HepG2 (cell line): ENCODE measurements around the gene PRDM10. TPM values are rescaled to one million over a fixed set of nuclear protein-coding genes. Genes with fewer than 3 reads are reported as not detected.

ENCODE experiments used
- BRCA1 ChIP-seq: sonication (generic); formaldehyde crosslinking; IDR thresholded peaks from 2 replicates; pipeline ENCODE4 v1.4.0; 2020; ENCODE audit warnings: missing genetic modification reagents
- IRX3 ChIP-seq: sonication (generic); formaldehyde crosslinking; IDR thresholded peaks from 2 replicates; pipeline ENCODE4 v1.8.1; 2023; ENCODE audit warnings: mild to moderate bottlenecking, low read depth, missing genetic modification reagents, borderline replicate concordance
- SUZ12 ChIP-seq: fragments of 150-350 bp; IDR thresholded peaks from 2 replicates; pipeline ENCODE4 v1.6.1; 2014; ENCODE audit warnings: low read depth, low read length
- ZFAT ChIP-seq: sonication (generic); formaldehyde crosslinking; conservative IDR thresholded peaks from 2 replicates; pipeline ENCODE4 v1.8.1; 2023; ENCODE audit warnings: missing genetic modification reagents, inconsistent platforms
- ZNF24 ChIP-seq: fragments of 450-650 bp; IDR thresholded peaks from 2 replicates; pipeline ENCODE4 v1.6.1; 2017; ENCODE audit warnings: antibody characterized with exemption, mild to moderate bottlenecking
- ZNF343 ChIP-seq: sonication (generic); formaldehyde crosslinking; IDR thresholded peaks from 2 replicates; pipeline ENCODE4 v1.4.0; 2020; ENCODE audit warnings: mild to moderate bottlenecking, missing genetic modification reagents
- ZNF577 ChIP-seq: sonication (generic); formaldehyde crosslinking; IDR thresholded peaks from 2 replicates; pipeline ENCODE4 v1.4.0; 2020; ENCODE audit warnings: mild to moderate bottlenecking, low read depth, missing genetic modification reagents, borderline replicate concordance
- ZNF607 ChIP-seq: sonication (generic); formaldehyde crosslinking; IDR thresholded peaks from 2 replicates; pipeline ENCODE4 v1.5.1; 2020; ENCODE audit warnings: missing genetic modification reagents, mild to moderate bottlenecking, borderline replicate concordance
- ZNF841 ChIP-seq: sonication (generic); formaldehyde crosslinking; IDR thresholded peaks from 2 replicates; pipeline ENCODE4 v1.8.1; 2023; ENCODE audit warnings: missing genetic modification reagents, borderline replicate concordance
- polyA plus RNA-seq, 8 experiments: library from polyadenylated mRNA; depleted of rRNA in 3 of 8; stranded (reverse) in 7 of 8; unstranded in 1 of 8; fragments of >200 nt; fragmentation: Illumina TruSeq in 4 of 8; extraction: Trizol in 4 of 8; gene quantifications; 2 replicates each; pipeline versions ENCODE4 v1.2.1 to v1.2.3, GENCODE V29; 2011 to 2016; ENCODE audit warnings: low read depth in 4 of 8, missing spikeins in 1 of 8, mixed read lengths in 1 of 8; ENCODE audit not compliant: insufficient read depth in 1 of 8
- total RNA-seq, 5 experiments: library from RNA; depleted of rRNA; stranded (reverse); fragments of >200 nt; fragmentation: Illumina TruSeq; extraction: Trizol; gene quantifications; 2 replicates each; pipeline ENCODE4 v1.2.3, GENCODE V29; 2016; ENCODE audit warnings: low read depth in 1 of 5
- TF ChIP-seq, protein P1 (sequence below), 2 experiments: fragments of 450-650 bp in 1 of 2; sonication (generic) in 1 of 2; formaldehyde crosslinking in 1 of 2; IDR thresholded peaks; 2 replicates each; pipeline versions ENCODE4 v1.6.1 to v1.8.0; 2016 to 2022; ENCODE audit warnings: antibody characterized with exemption in 1 of 2, mild to moderate bottlenecking in 1 of 2, missing genetic modification reagents in 1 of 2
- TF ChIP-seq, protein P2 (sequence below): sonication (generic); formaldehyde crosslinking; IDR thresholded peaks from 2 replicates; pipeline ENCODE4 v1.8.0; 2022; ENCODE audit warnings: mild to moderate bottlenecking, missing genetic modification reagents, moderate library complexity
- TF ChIP-seq, protein P3 (sequence below): IDR thresholded peaks from 2 replicates; pipeline ENCODE4 v1.6.1; 2018; ENCODE audit warnings: missing genetic modification reagents

The PRDM10 gene
- total and polyA plus RNA-seq, 2 of the 13 experiments (the other 11 are each of a cell fraction or from before 2014, with no cell fraction given) = 5.7 to 5.8 TPM

DNA sequence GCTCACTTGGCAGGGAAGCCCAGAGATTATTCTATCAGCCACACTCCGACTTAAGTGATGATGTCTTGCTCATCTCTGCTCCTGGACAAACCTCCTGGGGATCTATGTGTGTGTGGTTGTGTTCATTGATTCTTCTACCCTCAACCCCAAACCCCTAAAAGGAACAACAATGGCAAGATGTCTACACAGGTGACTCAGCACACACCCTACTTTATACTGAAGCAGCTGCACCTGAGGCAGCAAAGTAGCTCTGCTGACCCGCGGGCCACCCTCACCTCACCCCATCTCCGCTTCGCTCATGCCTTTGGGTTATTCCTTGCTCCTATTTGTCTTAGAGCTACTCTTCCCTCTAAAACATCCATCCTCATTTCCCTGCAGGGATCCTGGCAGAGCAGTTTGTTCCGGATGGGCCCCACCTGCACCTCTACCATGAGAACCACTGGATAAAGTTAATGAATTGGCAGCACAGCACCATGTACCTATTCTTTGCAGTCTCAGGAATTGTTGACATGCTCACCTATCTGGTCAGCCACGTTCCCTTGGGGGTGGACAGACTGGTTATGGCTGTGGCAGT, 148.3 kb downstream of the PRDM10 start (continued):
- TF ChIP-seq, protein P1, sequence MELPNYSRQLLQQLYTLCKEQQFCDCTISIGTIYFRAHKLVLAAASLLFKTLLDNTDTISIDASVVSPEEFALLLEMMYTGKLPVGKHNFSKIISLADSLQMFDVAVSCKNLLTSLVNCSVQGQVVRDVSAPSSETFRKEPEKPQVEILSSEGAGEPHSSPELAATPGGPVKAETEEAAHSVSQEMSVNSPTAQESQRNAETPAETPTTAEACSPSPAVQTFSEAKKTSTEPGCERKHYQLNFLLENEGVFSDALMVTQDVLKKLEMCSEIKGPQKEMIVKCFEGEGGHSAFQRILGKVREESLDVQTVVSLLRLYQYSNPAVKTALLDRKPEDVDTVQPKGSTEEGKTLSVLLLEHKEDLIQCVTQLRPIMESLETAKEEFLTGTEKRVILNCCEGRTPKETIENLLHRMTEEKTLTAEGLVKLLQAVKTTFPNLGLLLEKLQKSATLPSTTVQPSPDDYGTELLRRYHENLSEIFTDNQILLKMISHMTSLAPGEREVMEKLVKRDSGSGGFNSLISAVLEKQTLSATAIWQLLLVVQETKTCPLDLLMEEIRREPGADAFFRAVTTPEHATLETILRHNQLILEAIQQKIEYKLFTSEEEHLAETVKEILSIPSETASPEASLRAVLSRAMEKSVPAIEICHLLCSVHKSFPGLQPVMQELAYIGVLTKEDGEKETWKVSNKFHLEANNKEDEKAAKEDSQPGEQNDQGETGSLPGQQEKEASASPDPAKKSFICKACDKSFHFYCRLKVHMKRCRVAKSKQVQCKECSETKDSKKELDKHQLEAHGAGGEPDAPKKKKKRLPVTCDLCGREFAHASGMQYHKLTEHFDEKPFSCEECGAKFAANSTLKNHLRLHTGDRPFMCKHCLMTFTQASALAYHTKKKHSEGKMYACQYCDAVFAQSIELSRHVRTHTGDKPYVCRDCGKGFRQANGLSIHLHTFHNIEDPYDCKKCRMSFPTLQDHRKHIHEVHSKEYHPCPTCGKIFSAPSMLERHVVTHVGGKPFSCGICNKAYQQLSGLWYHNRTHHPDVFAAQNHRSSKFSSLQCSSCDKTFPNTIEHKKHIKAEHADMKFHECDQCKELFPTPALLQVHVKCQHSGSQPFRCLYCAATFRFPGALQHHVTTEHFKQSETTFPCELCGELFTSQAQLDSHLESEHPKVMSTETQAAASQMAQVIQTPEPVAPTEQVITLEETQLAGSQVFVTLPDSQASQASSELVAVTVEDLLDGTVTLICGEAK (IDR thresholded peaks at IDR 0.05) = no peak
- TF ChIP-seq, protein P1 (CRISPR knock-in tag; IDR thresholded peaks at IDR 0.05) = 0 out of 2 replicates have a peak, but pooled peaks have one; percentile 32
- TF ChIP-seq ZNF841 (CRISPR knock-in tag) (no peak), ZNF577 (CRISPR knock-in tag) (no peak), IRX3 (no peak), ZNF607 (CRISPR knock-in tag) (0 out of 2 replicates have a peak, but pooled peaks have one; percentile 6), SUZ12 (no peak), ZFAT (no peak), BRCA1 (0 out of 2 replicates have a peak, but pooled peaks have one; percentile 24), ZNF343 (CRISPR knock-in tag) (no peak), ZNF24 (no peak)
- TF ChIP-seq, protein P2, sequence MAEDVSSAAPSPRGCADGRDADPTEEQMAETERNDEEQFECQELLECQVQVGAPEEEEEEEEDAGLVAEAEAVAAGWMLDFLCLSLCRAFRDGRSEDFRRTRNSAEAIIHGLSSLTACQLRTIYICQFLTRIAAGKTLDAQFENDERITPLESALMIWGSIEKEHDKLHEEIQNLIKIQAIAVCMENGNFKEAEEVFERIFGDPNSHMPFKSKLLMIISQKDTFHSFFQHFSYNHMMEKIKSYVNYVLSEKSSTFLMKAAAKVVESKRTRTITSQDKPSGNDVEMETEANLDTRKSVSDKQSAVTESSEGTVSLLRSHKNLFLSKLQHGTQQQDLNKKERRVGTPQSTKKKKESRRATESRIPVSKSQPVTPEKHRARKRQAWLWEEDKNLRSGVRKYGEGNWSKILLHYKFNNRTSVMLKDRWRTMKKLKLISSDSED (CRISPR knock-in tag) = no peak
- TF ChIP-seq, protein P3, sequence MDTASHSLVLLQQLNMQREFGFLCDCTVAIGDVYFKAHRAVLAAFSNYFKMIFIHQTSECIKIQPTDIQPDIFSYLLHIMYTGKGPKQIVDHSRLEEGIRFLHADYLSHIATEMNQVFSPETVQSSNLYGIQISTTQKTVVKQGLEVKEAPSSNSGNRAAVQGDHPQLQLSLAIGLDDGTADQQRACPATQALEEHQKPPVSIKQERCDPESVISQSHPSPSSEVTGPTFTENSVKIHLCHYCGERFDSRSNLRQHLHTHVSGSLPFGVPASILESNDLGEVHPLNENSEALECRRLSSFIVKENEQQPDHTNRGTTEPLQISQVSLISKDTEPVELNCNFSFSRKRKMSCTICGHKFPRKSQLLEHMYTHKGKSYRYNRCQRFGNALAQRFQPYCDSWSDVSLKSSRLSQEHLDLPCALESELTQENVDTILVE (CRISPR knock-in tag) = no peak
